Mucosa of descending colon (tissue), 3 donors: ENCODE measurements around the gene UGT1A8. TPM values are rescaled to one million over a fixed set of nuclear protein-coding genes. Genes with fewer than 3 reads are reported as not detected.

Experiments
- ATAC-seq: fragments of 200-7000 bp; cut with Tn5 transposase; one replicate; pipeline ENCODE4 v1.9.1; 2020; ENCODE audit warnings: mild to moderate bottlenecking, moderate library complexity
- DNase-seq, 3 donors: peaks; one replicate each; pipeline ENCODE4 v3.0.0-alpha.2; 2020
- H3K36me3 ChIP-seq: fragments of 200-600 bp; one replicate; pipeline ENCODE4 v1.8.0; 2021; ENCODE audit warnings: low read depth, mild to moderate bottlenecking
- H3K4me1 ChIP-seq: fragments of 200-600 bp; one replicate; pipeline ENCODE4 v1.8.0; 2021; ENCODE audit warnings: low read depth, mild to moderate bottlenecking
- H3K4me3 ChIP-seq: fragments of 200-600 bp; one replicate; pipeline ENCODE4 v1.8.0; 2021; ENCODE audit warnings: mild to moderate bottlenecking
- H3K9me3 ChIP-seq: fragments of 200-600 bp; one replicate; pipeline ENCODE4 v1.8.0; 2021; ENCODE audit warnings: mild to moderate bottlenecking
- intact Hi-C, 2 donors: fragments of 100-400 bp; cut with DNase I in 1 of 2; cut with micrococcal nuclease in 1 of 2; formaldehyde crosslinking; loops; one replicate each; pipeline versions ENCODE4 v1.11.0 to v1.11.1; 2022; cut with DNase I, micrococcal nuclease
- total RNA-seq, 3 donors: library from RNA; stranded (reverse); fragmentation: NEBNext Ultra II Directional in 2 of 3; extraction: Animal tissue kit (Norgen Biotek cat#: 25700) in 2 of 3; gene quantifications; one replicate each; pipeline versions ENCODE4 v1.2.1 to v1.2.4, GENCODE V29; 2021 to 2023
- TF ChIP-seq, protein P1 (sequence below): fragments of 200-600 bp; IDR thresholded peaks from one replicate; pipeline ENCODE4 v1.8.0; 2022; ENCODE audit warnings: antibody characterized with exemption, mild to moderate bottlenecking
- donor health status: DM: no; HTN: no; CAD: no; lungs with moderate emphysema.
- donor health status: DM: no; HTN: no; CAD: no.
- donor health status: DM: no; HTN: yes; CAD: no.

Gene UGT1A8
- total RNA-seq, 3 donors from 2014 or later, result 7.4 to 34.2 (median 12.2) TPM

DNA sequence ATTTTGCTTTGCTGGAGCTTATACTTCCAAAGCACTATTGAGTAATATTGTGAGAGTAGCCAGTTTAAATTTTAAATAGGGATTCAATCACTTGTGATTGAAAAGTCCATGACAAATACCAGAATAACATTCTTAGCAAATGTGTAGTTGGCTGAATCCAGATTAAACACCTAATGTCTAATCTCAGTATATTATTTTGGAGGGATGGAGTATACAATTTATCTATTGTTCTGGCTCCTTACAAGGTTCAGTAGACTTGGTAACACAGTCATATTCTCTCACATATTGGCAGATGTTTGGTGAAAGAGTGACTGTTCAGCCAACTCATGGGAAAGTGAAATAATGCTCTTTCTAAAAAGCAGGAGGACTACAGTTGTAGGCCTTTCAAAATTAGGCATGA is 56.5 kb downstream of the UGT1A8 start:
- no peak for ATAC-seq

DNA sequence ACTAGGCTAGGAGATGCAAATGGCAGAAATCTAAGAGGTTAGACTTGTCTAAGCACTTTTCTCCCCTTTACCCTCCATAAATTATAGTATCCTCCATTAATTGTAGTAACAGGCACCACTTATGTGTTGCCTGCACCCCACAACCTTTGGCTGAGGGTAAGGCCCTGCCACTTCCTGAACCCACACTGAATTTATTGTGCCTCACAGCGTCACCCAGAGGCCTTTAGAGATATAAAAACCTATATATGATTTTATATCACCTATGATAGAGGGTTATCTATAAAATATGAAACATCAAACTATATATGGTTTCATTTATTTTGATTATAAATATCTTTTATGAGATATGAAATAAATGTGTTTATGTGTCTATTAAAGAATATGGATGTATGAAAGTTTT is 56.9 kb downstream of the UGT1A8 start:
- H3K4me1 ChIP-seq, result no peaks in the 10 kb centered on the region
- ATAC-seq (no peak), DNase-seq (no peak)
- H3K9me3 ChIP-seq, result no peaks in the 10 kb centered on the region
- TF ChIP-seq, protein P1, sequence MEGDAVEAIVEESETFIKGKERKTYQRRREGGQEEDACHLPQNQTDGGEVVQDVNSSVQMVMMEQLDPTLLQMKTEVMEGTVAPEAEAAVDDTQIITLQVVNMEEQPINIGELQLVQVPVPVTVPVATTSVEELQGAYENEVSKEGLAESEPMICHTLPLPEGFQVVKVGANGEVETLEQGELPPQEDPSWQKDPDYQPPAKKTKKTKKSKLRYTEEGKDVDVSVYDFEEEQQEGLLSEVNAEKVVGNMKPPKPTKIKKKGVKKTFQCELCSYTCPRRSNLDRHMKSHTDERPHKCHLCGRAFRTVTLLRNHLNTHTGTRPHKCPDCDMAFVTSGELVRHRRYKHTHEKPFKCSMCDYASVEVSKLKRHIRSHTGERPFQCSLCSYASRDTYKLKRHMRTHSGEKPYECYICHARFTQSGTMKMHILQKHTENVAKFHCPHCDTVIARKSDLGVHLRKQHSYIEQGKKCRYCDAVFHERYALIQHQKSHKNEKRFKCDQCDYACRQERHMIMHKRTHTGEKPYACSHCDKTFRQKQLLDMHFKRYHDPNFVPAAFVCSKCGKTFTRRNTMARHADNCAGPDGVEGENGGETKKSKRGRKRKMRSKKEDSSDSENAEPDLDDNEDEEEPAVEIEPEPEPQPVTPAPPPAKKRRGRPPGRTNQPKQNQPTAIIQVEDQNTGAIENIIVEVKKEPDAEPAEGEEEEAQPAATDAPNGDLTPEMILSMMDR, result no peak
- no peaks in the 10 kb centered on the region for H3K36me3 ChIP-seq
- no peak overlapping the region for H3K4me3 ChIP-seq
- intact Hi-C loops, result no loop called here

More for the DNA sequence above, 56.5 kb downstream of the UGT1A8 start:
- TF ChIP-seq, protein P1, result no peak
- no peaks in the 10 kb centered on the region for H3K36me3 ChIP-seq
- no peaks in the 10 kb centered on the region for H3K9me3 ChIP-seq
- no peak for DNase-seq
- H3K4me3 ChIP-seq, result no peak overlapping the region
- intact Hi-C loops, result no loop called here
- H3K4me1 ChIP-seq, result no peaks in the 10 kb centered on the region

DNA sequence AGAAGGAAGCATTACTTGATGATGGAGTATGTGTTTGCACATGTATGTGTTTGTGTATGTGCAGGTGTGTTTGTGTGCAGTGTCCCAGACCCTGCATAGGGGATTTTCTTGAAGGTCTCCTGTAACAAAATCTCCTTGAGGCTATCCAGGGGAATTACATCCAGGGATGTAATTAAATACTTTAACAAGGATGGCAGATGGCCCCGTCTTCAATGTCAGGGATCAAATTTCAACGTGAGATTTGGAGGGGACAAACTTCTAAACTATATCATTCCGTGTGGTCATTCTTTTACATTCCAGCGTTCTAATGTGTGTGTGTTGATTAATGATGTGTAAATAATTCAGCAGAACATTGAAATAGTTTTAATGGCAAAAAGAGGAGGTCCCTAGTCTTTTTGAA is 57.6 kb downstream of the UGT1A8 start:
- Histone ChIP-seq H3K4me3 (no peak overlapping the region), H3K9me3 (no peaks in the 10 kb centered on the region), H3K4me1 (no peaks in the 10 kb centered on the region), H3K36me3 (no peaks in the 10 kb centered on the region)
- DNase-seq (no peak), ATAC-seq (no peak)
- TF ChIP-seq, protein P1, result no peak
- intact Hi-C loops, result no loop called here

DNA sequence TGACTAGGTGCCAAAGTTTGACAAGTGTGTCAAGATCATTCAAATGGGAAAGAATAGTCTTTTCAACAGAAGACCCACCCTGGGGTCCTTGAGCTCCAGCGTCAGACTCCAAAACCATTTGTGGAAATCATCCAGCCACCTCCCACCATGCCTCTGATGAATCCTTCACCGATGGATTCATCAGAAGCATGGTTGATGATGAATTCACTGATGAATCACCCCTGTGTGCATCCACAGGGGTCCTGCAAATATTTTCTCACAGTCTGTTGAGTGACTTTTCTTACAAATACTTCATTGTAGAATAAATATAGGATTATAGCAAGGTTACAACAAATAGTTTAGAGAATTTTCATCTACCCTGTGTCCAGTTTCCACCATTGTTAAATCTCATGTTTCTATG is 58.6 kb downstream of the UGT1A8 start:
- no peak for ATAC-seq
- Histone ChIP-seq H3K4me3 (no peak overlapping the region), H3K36me3 (no peaks in the 10 kb centered on the region), H3K9me3 (no peaks in the 10 kb centered on the region), H3K4me1 (no peaks in the 10 kb centered on the region)
- TF ChIP-seq, protein P1, result no peak
- no peak for DNase-seq
- intact Hi-C loops, result no loop called here

DNA sequence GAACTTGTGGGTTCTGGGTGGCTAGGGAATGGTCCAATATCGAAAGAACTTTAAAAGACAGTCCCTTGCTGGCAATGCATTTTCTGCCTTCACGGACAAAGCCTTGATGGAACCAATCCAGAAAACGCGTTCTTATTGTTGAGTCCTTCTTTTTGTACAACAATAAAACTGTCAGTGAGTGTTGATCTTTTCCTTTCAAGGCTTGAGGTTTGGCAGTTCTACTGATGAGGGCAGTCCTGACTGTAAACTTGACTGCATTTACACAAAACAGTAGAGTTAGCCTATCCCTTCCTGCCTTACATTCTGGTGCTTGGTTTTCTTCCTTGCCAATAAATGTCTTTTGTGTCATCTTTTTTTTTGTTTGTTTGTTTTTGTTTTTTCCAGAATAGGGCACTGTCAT is 61.8 kb downstream of the UGT1A8 start:
- H3K4me1 ChIP-seq, result no peaks in the 10 kb centered on the region
- H3K36me3 ChIP-seq, result no peaks in the 10 kb centered on the region
- H3K4me3 ChIP-seq, result no peak overlapping the region
- intact Hi-C loops, result no loop called here
- no peaks in the 10 kb centered on the region for H3K9me3 ChIP-seq
- peak; percentile 25 for ATAC-seq
- no peak for DNase-seq
- TF ChIP-seq, protein P1, result no peak
